HL-60/S4 treated with retinoic acid at 250 ng/mL for 4 days and 3 days (cell line): ENCODE results near the gene DCTN2.

ENCODE experiments used
- in situ Hi-C: fragments of 300-500 bp; cut with MboI; formaldehyde crosslinking; loops from 2 replicates; pipeline ENCODE4 v1.7.0; 2022; ENCODE audit warnings: low sequenced_read_pairs

DCTN2 gene

GRCh38 chr12:57550641-57551549 is 3.9 kb upstream of the DCTN2 start:
- in situ Hi-C loops: no loop called here

- in situ Hi-C loops: no loop called here
Measured at GRCh38 chr12:57549909-57550640, 3.1 kb upstream of the DCTN2 start, which contains the start of gene KIF5A. Gene KIF5A (plus strand): TSS chr12:57550044. CDS start chr12:57550272, 228 bp downstream.

- in situ Hi-C loops: no loop called here
Measured at GRCh38 chr12:57549203-57549908, 2.4 kb upstream of the DCTN2 start.

GRCh38 chr12:57548488-57548887 is 1.5 kb upstream of the DCTN2 start:
- in situ Hi-C loops: no loop called here

- in situ Hi-C loops: no loop called here
Measured at GRCh38 chr12:57548013-57548315, 972 bp upstream of the DCTN2 start.

GRCh38 chr12:57547288-57548012 is 458 bp upstream of the DCTN2 start:
- in situ Hi-C loops: no loop called here

GRCh38 chr12:57545809-57546437 is 1.1 kb downstream of the DCTN2 start:
- in situ Hi-C loops: no loop called here

GRCh38 chr12:57543581-57543980 is 3.4 kb downstream of the DCTN2 start:
- in situ Hi-C loops: no loop called here

GRCh38 chr12:57541717-57542116 is 5.3 kb downstream of the DCTN2 start:
- in situ Hi-C loops: no loop called here

GRCh38 chr12:57541001-57541400 is 6.0 kb downstream of the DCTN2 start:
- in situ Hi-C loops: no loop called here

GRCh38 chr12:57539134-57539768 is 7.7 kb downstream of the DCTN2 start:
- in situ Hi-C loops: no loop called here

- in situ Hi-C loops: no loop called here
Measured at GRCh38 chr12:57536597-57536942, 10.4 kb downstream of the DCTN2 start.

GRCh38 chr12:57535764-57536596 is 11.0 kb downstream of the DCTN2 start:
- in situ Hi-C loops: no loop called here

- in situ Hi-C loops: no loop called here
Measured at GRCh38 chr12:57534991-57535543, 11.9 kb downstream of the DCTN2 start.

GRCh38 chr12:57534250-57534649 is 12.7 kb downstream of the DCTN2 start:
- in situ Hi-C loops: no loop called here

- in situ Hi-C loops: no loop called here
Measured at GRCh38 chr12:57533108-57533507, 13.9 kb downstream of the DCTN2 start.

- in situ Hi-C loops: no loop called here
Measured at GRCh38 chr12:57531836-57532235, 15.2 kb downstream of the DCTN2 start.

GRCh38 chr12:57530396-57531142 is 16.4 kb downstream of the DCTN2 start:
- in situ Hi-C loops: no loop called here
